K562 (cell line): Measurements from ENCODE around the gene BRD7. TPM values are rescaled to one million over a fixed set of nuclear protein-coding genes. Genes with fewer than 3 reads are reported as not detected.
A peak's percentile ranks its signal among the peaks of the same experiment; 100 is the strongest.

Experiments
- ATAC-seq: fragments of 200-7000 bp; cut with Tn5 transposase; 3 replicates; pipeline ENCODE4 v1.9.1; 2020; ENCODE audit warnings: moderate library complexity
- BruUV-seq: library from RNA; stranded (reverse); fragments of 400-500 nt; replicated peaks from 2 replicates; lab custom pipeline; 2021; lab: Mats Ljungman, UMichigan
- CTCF ChIA-PET: fragments of 300-600 bp; formaldehyde crosslinking; extraction: SDS; loops from one replicate; lab custom pipeline; 2021; ENCODE audit warnings: low intra/inter-chr PET ratio; lab: Yijun Ruan, JAX
- POLR2A ChIA-PET: fragments of 300-600, 350-650 bp; sonication (Branson Sonifier 250); formaldehyde crosslinking; extraction: SDS; loops from one replicate; lab custom pipeline; 2021; ENCODE audit warnings: antibody characterized with exemption, inconsistent platforms; lab: Yijun Ruan, JAX
- DNase-seq, 4 experiments: peaks; one replicate each; pipeline versions ENCODE4 v3.0.0 to v3.0.0-alpha.2; 2011 to 2018; ENCODE audit warnings: low spot score in 3 of 4, mixed read lengths in 3 of 4; ENCODE audit errors: extremely low read depth in 1 of 4
- FAIRE-seq: peaks from 2 replicates; lab custom pipeline; 2011; peaks lifted over from hg19 to GRCh38; lab: Jason Lieb, UNC
- H2AFZ ChIP-seq: 2 replicates; pipeline ENCODE4 v1.6.0; 2011; ENCODE audit warnings: low read depth, low read length, control low read depth, inconsistent platforms
- H3K27ac ChIP-seq: fragments of 200-600 bp; 3 replicates; pipeline ENCODE4 v1.8.0; 2011; ENCODE audit warnings: low read depth, mild to moderate bottlenecking, control low read depth, inconsistent platforms, low read length, moderate library complexity, mixed read lengths; ENCODE audit errors: extremely low read depth
- H3K27me3 ChIP-seq, 2 experiments: fragments of 300-600 bp in 1 of 2; 2 replicates in 1 of 2; 3 replicates in 1 of 2; pipeline versions ENCODE4 v1.6.0 to v1.8.0; 2011; ENCODE audit warnings: inconsistent platforms in 2 of 2, low read length in 2 of 2, mild to moderate bottlenecking in 1 of 2, mixed read lengths in 1 of 2, moderate library complexity in 1 of 2; ENCODE audit not compliant: control insufficient read depth in 2 of 2, insufficient read depth in 2 of 2
- H3K36me3 ChIP-seq: fragments of 300-600 bp; 3 replicates; pipeline ENCODE4 v1.8.0; 2011; ENCODE audit warnings: mild to moderate bottlenecking, low read length, inconsistent platforms; ENCODE audit not compliant: control insufficient read depth, insufficient read depth
- H3K4me1 ChIP-seq, 2 experiments: fragments of 200-600 bp in 1 of 2; replicated peaks in 1 of 2; 2 replicates in 1 of 2; 3 replicates in 1 of 2; pipeline versions ENCODE4 v1.5.1 to v1.8.0; 2011; ENCODE audit warnings: inconsistent platforms in 2 of 2, low read length in 2 of 2, mild to moderate bottlenecking in 1 of 2, mixed read lengths in 1 of 2, moderate library complexity in 1 of 2; ENCODE audit not compliant: control insufficient read depth in 2 of 2, insufficient read depth in 2 of 2
- H3K4me2 ChIP-seq: 2 replicates; pipeline ENCODE4 v1.6.1; 2011; ENCODE audit warnings: low read length, control low read depth, inconsistent platforms, mixed read lengths; ENCODE audit not compliant: insufficient read depth
- H3K4me3 ChIP-seq: fragments of 200-600 bp; sonication (generic), shearing (Covaris generic); 2 replicates; pipeline ENCODE4 v1.5.1; 2016; ENCODE audit warnings: control low read depth, inconsistent platforms
- H3K79me2 ChIP-seq: fragments of 200-600 bp; 3 replicates; pipeline ENCODE4 v1.8.0; 2011; ENCODE audit warnings: low read length, inconsistent platforms; ENCODE audit not compliant: control insufficient read depth, insufficient read depth
- H3K9ac ChIP-seq, 2 experiments: 2 replicates each; pipeline versions ENCODE4 v1.6.0 to v1.6.1; 2011; ENCODE audit warnings: low read depth in 2 of 2, low read length in 2 of 2, control low read depth in 1 of 2, inconsistent platforms in 1 of 2, mild to moderate bottlenecking in 1 of 2, mixed read lengths in 1 of 2; ENCODE audit not compliant: insufficient read depth in 1 of 2
- H3K9me1 ChIP-seq: one replicate; pipeline ENCODE4 v1.6.0; 2011; ENCODE audit warnings: inconsistent platforms, mild to moderate bottlenecking, low read length, moderate library complexity; ENCODE audit not compliant: control insufficient read depth, insufficient read depth
- H3K9me3 ChIP-seq: replicated peaks from 2 replicates; pipeline ENCODE4 v1.5.1; 2011; ENCODE audit warnings: low read depth, low read length, inconsistent platforms; ENCODE audit not compliant: control insufficient read depth, insufficient read depth
- H4K20me1 ChIP-seq: replicated peaks from 2 replicates; pipeline ENCODE4 v1.6.1; 2011; ENCODE audit warnings: low read length, inconsistent platforms, mixed read lengths; ENCODE audit not compliant: control insufficient read depth, insufficient read depth
- CAMTA2 ChIP-seq: fragments of 250-450 bp; sonication (Bioruptor Pico); conservative IDR thresholded peaks from 2 replicates; pipeline ENCODE4 v1.5.1; 2022
- CBX8 ChIP-seq: fragments of 200-600 bp; sonication (generic); IDR thresholded peaks from 2 replicates; pipeline ENCODE4 v1.6.1; 2012; ENCODE audit warnings: borderline replicate concordance, mixed run types, low read depth, mild to moderate bottlenecking, moderate library complexity, mixed read lengths, low read length, control low read depth, inconsistent platforms; ENCODE audit not compliant: poor library complexity, severe bottlenecking; ENCODE audit errors: extremely low read depth
- CEBPG ChIP-seq, 3 experiments: fragments of 200-800 bp in 1 of 3; sonication (Bioruptor generic) in 1 of 3; sonication (generic) in 1 of 3; formaldehyde crosslinking in 1 of 3; IDR thresholded peaks in 2 of 3; conservative IDR thresholded peaks in 1 of 3; 2 replicates each; pipeline versions ENCODE4 v1.6.1 to v1.8.0; 2016 to 2022; ENCODE audit warnings: missing compliant biosample characterization in 2 of 3, missing genetic modification characterization in 2 of 3, mild to moderate bottlenecking in 1 of 3, missing genetic modification reagents in 1 of 3
- CHD2 ChIP-seq: IDR thresholded peaks from 2 replicates; pipeline ENCODE4 v1.6.1; 2011; ENCODE audit warnings: low read depth, low read length
- ESRRA ChIP-seq: fragments of 450-650 bp; IDR thresholded peaks from 2 replicates; pipeline ENCODE4 v1.6.1; 2014; ENCODE audit warnings: low read depth, mild to moderate bottlenecking, moderate library complexity, borderline replicate concordance
- MCM5 ChIP-seq: fragments of 450-650 bp; IDR thresholded peaks from 2 replicates; pipeline ENCODE4 v1.6.1; 2016; ENCODE audit warnings: low read depth
- NFIC ChIP-seq: fragments of 450-650 bp; IDR thresholded peaks from 2 replicates; pipeline ENCODE4 v1.6.1; 2017; ENCODE audit warnings: mild to moderate bottlenecking, inconsistent platforms
- NR1H2 ChIP-seq: sonication (generic); formaldehyde crosslinking; IDR thresholded peaks from 2 replicates; pipeline ENCODE4 v1.4.0; 2020; ENCODE audit warnings: mild to moderate bottlenecking, missing genetic modification reagents
- SIN3A ChIP-seq, 2 experiments: fragments of 150-350 bp in 1 of 2; IDR thresholded peaks; 2 replicates each; pipeline ENCODE4 v1.6.1; 2011 to 2016; ENCODE audit warnings: borderline replicate concordance in 2 of 2, low read depth in 2 of 2, low read length in 2 of 2, mild to moderate bottlenecking in 2 of 2, moderate library complexity in 2 of 2; ENCODE audit not compliant: control insufficient read depth in 1 of 2
- SPI1 ChIP-seq: IDR thresholded peaks from 2 replicates; pipeline ENCODE4 v1.6.1; 2011; ENCODE audit warnings: low read depth, low read length, control low read depth, borderline replicate concordance
- STAG1 ChIP-seq: sonication (generic); formaldehyde crosslinking; IDR thresholded peaks from 2 replicates; pipeline ENCODE4 v1.5.0; 2020; ENCODE audit warnings: missing genetic modification reagents, borderline replicate concordance
- ZNF830 ChIP-seq: fragments of 250-450 bp; sonication (Bioruptor Pico); IDR thresholded peaks from 2 replicates; pipeline ENCODE4 v1.5.0; 2021; ENCODE audit warnings: mild to moderate bottlenecking
- WGBS: fragments of 100-300 bp; shearing (Covaris generic); methylation state at CpG from one replicate; pipeline ENCODE4 v1.1.6; 2016; ENCODE audit warnings: low coverage, mixed read lengths; ENCODE audit not compliant: insufficient coverage; ENCODE audit errors: missing lambda C conversion rate; 5-methylcytosine and 5-hydroxymethylcytosine counted together
- in situ Hi-C: fragments of 300-500 bp; cut with MboI; formaldehyde crosslinking; loops from 4 replicates; pipeline ENCODE4 v1.15.0; 2018; ENCODE audit warnings: inconsistent platforms, mixed read lengths
- intact Hi-C: fragments of 100-400 bp; cut with micrococcal nuclease; formaldehyde crosslinking; loops from 2 replicates; pipeline ENCODE4 v1.14.2; 2022
- polyA plus RNA-seq, 8 experiments: library from polyadenylated mRNA; depleted of rRNA in 4 of 8; stranded (reverse) in 5 of 8; unstranded in 3 of 8; fragments of >200 nt; fragmentation: Nextera tagmentation in 2 of 8; fragmentation: Illumina TruSeq in 1 of 8; extraction: Ambion mirVana in 2 of 8; extraction: Trizol in 1 of 8; gene quantifications; 2 replicates each; pipeline versions ENCODE4 v1.2.1 to v1.2.3, GENCODE V29; 2011 to 2014; ENCODE audit warnings: inconsistent platforms in 1 of 8, missing spikeins in 1 of 8
- total RNA-seq, 7 experiments: library from RNA; depleted of rRNA in 6 of 7; stranded (reverse); fragments of >200 nt in 6 of 7; fragmentation: Illumina TruSeq in 2 of 7; extraction: Trizol in 2 of 7; gene quantifications; 2 replicates each; pipeline versions ENCODE4 v1.2.1 to v1.2.3, GENCODE V29; 2011 to 2021; ENCODE audit warnings: low replicate concordance in 1 of 7
- TF ChIP-seq, protein P1 (sequence below): fragments of 250-450 bp; sonication (Bioruptor Pico); IDR thresholded peaks from 2 replicates; pipeline ENCODE4 v1.8.0; 2021; ENCODE audit warnings: moderate library complexity, mild to moderate bottlenecking, inconsistent platforms
- TF ChIP-seq, protein P2 (sequence below), 3 experiments: fragments of 200-800 bp in 1 of 3; sonication (Bioruptor generic) in 1 of 3; sonication (generic) in 1 of 3; formaldehyde crosslinking in 1 of 3; IDR thresholded peaks; 2 replicates each; pipeline versions ENCODE4 v1.6.1 to v1.8.0; 2016 to 2022; ENCODE audit warnings: mild to moderate bottlenecking in 2 of 3, missing compliant biosample characterization in 2 of 3, missing genetic modification characterization in 2 of 3, missing genetic modification reagents in 1 of 3

BRD7 gene
- total and polyA plus RNA-seq, 9 of the 15 experiments (the other 6 are each of a cell fraction or from before 2014, with no cell fraction given), result 20.6 to 101 (median 68.7) TPM

DNA sequence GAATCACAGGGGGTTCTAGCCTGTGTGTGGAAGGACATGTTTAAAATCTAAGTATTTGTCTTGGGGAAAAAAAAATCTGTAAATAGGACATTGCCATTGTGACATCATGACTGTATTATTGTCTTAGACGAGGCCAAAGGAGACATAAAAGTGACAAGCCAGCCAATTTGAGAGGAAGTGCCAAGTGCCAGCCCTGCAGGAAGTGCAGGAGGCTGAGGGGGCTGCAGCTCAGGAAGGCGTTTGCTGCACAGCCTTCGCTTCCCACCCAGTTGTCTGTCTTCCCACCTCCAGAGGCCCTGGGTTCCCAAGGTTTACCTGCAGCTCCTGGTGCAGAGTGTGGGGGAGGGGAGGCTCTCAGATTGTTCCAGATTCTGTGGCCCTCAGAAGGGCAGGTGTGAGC, 101.1 kb downstream of the BRD7 start:
- Histone ChIP-seq H3K9me1 (no peaks in the 10 kb centered on the region), H3K27ac (peak overlapping the region; percentile 91), H4K20me1 (0 out of 2 replicates have a peak, but pooled peaks cover 5% of the 10 kb centered on the region), H3K27me3 (no peaks in the 10 kb centered on the region), H3K9me3 (no peaks in the 10 kb centered on the region), H3K4me1 (peaks cover 58 to 87% of the 10 kb centered on the region in 2 experiments), H2AFZ (no peak overlapping the region), H3K79me2 (peaks cover 100% of the 10 kb centered on the region)
- no peak for DNase-seq
- FAIRE-seq, result no peak
- ChIA-PET CTCF (no interaction called here), POLR2A (interaction anchor here (0.6 to 2.8 kb wide), 3 partner anchors 10 to 18 kb away, joined by 3 to 13 read pairs (median 6); no protein-coding TSS in a partner anchor)
- no TSS peak for BruUV-seq
- no peak for ATAC-seq
- in situ Hi-C loops, result loop anchor here (25.0 kb wide), 1 partner anchor 1655 kb away; the partner anchor contains the start of gene N4BP1
- 0% methylated on average over 2 of the region's 3 CpGs for WGBS
- TF ChIP-seq, protein P1, sequence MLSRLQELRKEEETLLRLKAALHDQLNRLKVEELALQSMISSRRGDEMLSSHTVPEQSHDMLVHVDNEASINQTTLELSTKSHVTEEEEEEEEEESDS (CRISPR knock-in tag), result no peak
- TF ChIP-seq SIN3A (IDR thresholded peaks at IDR 0.05; ENCODE audit: borderline replicate concordance in 2 of 2, control insufficient read depth in 1 of 2, low read depth in 2 of 2, low read length in 2 of 2) (0 out of 4 replicates have a peak, but pooled peaks of 1 of the 2 experiments have one; percentile 32), CAMTA2 (no peak), CHD2 (0 out of 2 replicates have a peak, but pooled peaks have one; percentile 23), CEBPG (CRISPR knock-in tag; IDR thresholded peaks at IDR 0.05) (no peak), CEBPG (tag; conservative IDR thresholded peaks at IDR 0.05 in 1 of 2, IDR thresholded peaks at IDR 0.05 in 1 of 2) (no peak), STAG1 (CRISPR knock-in tag) (no peak), NFIC (no peak), MCM5 (no peak), ZNF830 (CRISPR knock-in tag) (no peak), ESRRA (no peak), CBX8 (no peak), SPI1 (peak; percentile 68; the same call in 1 of the 2 replicates), NR1H2 (CRISPR knock-in tag) (no peak)
- TF ChIP-seq, protein P2, sequence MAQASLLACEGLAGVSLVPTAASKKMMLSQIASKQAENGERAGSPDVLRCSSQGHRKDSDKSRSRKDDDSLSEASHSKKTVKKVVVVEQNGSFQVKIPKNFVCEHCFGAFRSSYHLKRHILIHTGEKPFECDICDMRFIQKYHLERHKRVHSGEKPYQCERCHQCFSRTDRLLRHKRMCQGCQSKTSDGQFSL (CRISPR knock-in tag; IDR thresholded peaks at IDR 0.05), result no peak
- TF ChIP-seq, protein P2 (tag; IDR thresholded peaks at IDR 0.05), result no peak
- TF ChIP-seq, all 486 proteins: peak for 3
- peak overlapping the region; percentile 54 for H3K4me3 ChIP-seq
- H3K9ac ChIP-seq, result peak overlapping the region; percentile 83 to 95
- peaks cover 32% of the 10 kb centered on the region; the same call in 2 of the 3 replicates for H3K36me3 ChIP-seq
- intact Hi-C loops, result no loop called here
- peak overlapping the region; percentile 84 for H3K4me2 ChIP-seq
